GM19351 (cell line): ENCODE results near the gene MYL12B.
"Not testable (repeated sequence)": the region's sequence is repeated elsewhere in the genome, so short reads cannot be mapped to it uniquely, and the experiment has no call there.

Experiments used
- ATAC-seq: cut with Tn5 transposase; IDR thresholded peaks from one replicate; pipeline ENCODE4 v1.9.1; 2021; ENCODE audit warnings: mild to moderate bottlenecking, moderate library complexity; ENCODE audit not compliant: unreplicated experiment

The MYL12B gene

DNA sequence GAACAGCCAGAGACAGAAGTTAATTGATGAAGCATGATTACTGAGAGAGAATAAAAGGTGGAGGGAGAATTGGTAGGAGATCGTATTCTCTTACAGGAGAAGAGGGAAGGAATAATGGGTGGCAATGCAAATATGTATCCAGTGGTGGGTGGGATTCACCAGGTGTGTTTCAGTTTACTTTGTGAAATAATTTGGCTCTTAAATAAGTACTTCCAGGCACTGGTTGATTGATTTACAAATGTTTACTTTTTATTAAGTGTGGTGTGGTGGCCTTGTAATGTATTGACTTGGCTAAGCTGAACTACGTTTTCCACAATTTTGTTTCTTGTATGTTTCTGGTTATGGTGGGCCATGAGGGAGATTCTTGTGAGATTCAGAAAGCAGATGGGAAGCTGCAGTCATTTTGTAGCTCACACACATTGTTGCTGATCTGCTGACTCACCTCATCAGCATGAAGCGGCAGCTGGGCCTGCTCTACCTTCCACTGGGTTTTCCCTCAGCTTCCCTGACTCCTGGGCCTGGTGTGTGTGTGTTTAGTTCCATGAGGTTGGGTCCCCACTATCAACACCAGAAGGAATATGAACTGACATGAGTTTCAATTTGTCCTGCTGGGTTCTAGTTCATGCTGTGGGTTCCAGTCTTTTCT, 32.6 kb downstream of the MYL12B start:
- no peak for ATAC-seq

- peak; percentile 98 for ATAC-seq
Observed at GRCh38 chr18:3297025-3297984, 35.4 kb downstream of the MYL12B start.

- no peak for ATAC-seq
Observed at GRCh38 chr18:3304832-3305231, 42.9 kb downstream of the MYL12B start.

GRCh38 chr18:3305354-3305762, 43.4 kb downstream of the MYL12B start:
- peak; percentile 98 for ATAC-seq

GRCh38 chr18:3305933-3306332, 44.0 kb downstream of the MYL12B start:
- ATAC-seq, result no peak

DNA sequence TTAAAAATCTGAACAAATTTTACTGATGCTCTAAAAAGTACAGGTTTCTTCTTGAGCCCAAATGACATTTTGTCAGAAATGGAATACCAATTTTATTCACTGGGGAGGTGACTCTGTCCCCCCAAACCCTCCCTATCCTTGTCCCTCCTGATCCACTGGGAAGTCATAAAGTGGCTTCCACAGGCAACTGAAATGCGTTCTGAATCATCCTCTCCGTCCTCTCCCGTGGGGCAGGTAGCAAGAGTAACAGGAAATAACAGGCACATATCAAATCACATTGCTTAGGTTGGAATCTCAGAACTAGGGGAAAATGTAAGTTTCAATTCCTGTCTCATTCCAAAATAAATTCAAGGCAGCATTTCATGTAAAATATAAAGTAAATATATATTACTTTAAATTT, 44.5 kb downstream of the MYL12B start:
- no peak for ATAC-seq

DNA sequence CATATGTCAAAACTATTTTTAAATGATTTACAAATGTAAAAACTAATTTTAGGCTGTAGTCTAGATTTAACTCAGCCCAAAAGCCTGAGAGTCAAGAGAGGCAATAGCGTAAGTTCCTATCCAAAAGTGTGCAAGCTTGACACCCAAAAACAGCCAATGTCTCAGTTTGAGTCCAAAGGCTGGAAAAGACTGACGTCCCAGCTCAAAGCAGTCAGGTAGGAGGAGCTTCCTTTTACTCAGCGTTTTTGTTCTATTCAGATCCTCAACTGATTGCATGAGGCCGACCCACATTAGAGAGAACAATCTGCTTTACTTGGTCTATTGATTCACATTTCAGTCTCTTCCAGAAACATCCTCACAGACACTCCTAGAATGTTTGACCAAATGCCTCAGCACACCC, 51.8 kb downstream of the MYL12B start:
- no peak for ATAC-seq

- ATAC-seq, result not testable (repeated sequence)
Observed at GRCh38 chr18:3315344-3315743, 53.4 kb downstream of the MYL12B start.

GRCh38 chr18:3319399-3319798, 57.5 kb downstream of the MYL12B start:
- peak; percentile 63 for ATAC-seq

DNA sequence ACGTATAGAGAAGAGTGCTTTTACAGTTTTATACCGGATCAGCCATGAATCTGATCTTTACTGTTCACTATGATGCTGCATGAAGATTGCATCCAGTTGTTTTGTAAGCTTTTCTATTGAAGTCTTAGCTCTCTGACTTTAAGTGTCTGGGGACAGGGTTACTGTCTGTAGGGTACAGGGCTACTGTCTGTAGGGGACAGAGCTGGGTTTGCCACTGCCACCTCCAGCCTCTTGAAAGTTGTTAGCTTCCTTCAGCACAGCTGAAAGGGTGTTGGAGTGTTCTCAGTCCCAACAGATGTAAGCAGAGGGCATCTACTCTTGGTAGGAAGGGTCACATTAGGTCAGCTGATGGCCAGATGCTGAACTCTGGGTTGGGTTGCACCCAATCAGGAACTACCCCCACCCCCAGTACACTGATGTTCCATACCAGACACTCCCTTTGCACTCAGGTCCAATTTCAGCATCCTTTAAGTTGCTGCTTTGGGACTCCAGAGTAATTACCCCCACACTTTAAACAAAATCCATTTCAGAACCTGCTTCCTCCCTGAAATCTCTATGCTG, 58.0 kb downstream of the MYL12B start:
- ATAC-seq, result peak; percentile 15

- ATAC-seq, result no peak
Observed at GRCh38 chr18:3321133-3321812, 59.3 kb downstream of the MYL12B start.

- ATAC-seq, result peak; percentile 42
Observed at GRCh38 chr18:3323900-3324299, 62.0 kb downstream of the MYL12B start.
